ENCODE measurements around the gene GSE1. TPM values are rescaled to one million over a fixed set of nuclear protein-coding genes. Genes with fewer than 3 reads are reported as not detected.

Gene GSE1
- total and polyA plus RNA-seq, 2 of the 13 experiments (the other 11 are each of a cell fraction or from before 2014, with no cell fraction given): 16.1 to 31.2 TPM

- TF ChIP-seq, protein P1, sequence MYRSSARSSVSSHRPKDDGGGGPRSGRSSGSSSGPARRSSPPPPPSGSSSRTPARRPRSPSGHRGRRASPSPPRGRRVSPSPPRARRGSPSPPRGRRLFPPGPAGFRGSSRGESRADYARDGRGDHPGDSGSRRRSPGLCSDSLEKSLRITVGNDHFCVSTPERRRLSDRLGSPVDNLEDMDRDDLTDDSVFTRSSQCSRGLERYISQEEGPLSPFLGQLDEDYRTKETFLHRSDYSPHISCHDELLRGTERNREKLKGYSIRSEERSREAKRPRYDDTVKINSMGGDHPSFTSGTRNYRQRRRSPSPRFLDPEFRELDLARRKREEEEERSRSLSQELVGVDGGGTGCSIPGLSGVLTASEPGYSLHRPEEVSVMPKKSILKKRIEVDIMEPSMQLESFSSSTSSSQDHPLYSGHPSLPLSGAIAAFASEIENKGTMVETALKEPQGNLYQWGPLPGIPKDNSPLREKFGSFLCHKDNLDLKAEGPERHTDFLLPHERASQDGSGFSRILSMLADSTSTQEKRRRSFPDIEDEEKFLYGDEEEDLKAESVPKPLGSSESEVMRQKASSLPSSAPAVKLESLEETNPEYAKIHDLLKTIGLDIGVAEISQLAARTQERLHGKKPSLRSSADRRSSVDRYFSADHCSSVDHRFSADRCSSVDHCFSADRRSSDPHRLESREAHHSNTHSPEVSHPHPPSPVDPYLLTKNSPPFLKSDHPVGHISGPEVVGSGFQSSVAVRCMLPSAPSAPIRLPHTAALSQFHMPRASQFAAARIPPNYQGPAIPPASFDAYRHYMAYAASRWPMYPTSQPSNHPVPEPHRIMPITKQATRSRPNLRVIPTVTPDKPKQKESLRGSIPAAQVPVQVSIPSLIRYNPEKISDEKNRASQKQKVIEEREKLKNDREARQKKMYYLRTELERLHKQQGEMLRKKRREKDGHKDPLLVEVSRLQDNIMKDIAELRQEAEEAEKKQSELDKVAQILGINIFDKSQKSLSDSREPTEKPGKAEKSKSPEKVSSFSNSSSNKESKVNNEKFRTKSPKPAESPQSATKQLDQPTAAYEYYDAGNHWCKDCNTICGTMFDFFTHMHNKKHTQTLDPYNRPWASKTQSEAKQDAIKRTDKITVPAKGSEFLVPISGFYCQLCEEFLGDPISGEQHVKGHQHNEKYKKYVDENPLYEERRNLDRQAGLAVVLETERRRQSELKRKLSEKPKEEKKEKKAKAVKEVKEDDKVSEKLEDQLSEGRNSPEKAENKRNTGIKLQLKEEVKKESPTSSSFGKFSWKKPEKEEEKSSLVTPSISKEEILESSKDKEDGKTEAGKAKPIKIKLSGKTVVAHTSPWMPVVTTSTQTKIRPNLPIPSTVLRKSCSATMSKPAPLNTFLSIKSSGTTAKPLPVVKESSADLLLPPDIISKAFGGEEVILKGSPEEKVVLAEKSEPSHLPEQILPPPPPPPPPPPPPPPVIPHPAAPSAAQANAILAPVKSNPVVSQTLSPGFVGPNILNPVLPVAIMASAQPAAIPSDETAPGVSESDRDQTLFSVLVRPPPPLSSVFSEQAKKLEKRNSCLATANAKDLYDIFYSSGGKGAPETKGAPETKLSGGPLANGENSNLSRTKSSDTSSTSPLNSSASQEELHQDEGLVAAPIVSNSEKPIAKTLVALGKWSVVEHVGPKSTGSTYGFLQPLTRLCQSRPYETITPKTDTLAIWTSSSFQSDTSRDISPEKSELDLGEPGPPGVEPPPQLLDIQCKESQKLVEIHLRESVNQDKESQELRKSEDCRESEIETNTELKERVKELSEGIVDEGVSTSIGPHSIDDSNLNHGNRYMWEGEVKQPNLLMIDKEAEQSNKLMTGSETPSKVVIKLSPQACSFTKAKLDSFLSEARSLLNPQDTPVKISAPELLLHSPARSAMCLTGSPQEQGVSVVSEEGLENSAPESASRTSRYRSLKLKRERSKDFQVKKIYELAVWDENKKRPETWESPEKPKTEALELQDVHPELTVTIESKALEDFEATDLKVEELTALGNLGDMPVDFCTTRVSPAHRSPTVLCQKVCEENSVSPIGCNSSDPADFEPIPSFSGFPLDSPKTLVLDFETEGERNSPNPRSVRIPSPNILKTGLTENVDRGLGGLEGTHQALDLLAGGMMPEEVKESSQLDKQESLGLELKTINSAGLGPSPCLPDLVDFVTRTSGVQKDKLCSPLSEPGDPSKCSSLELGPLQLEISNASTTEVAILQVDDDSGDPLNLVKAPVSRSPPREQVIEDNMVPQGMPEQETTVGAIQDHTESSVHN (CRISPR knock-in tag; IDR thresholded peaks at IDR 0.05): no peak
- TF ChIP-seq IRX3 (CRISPR knock-in tag; IDR thresholded peaks at IDR 0.05; ENCODE audit: borderline replicate concordance, low read depth) (no peak), ZNF746 (CRISPR knock-in tag; IDR thresholded peaks at IDR 0.05) (peak; percentile 61), ZBTB38 (CRISPR knock-in tag; IDR thresholded peaks at IDR 0.05) (peak; percentile 60), MAZ (IDR thresholded peaks at IDR 0.05; ENCODE audit: borderline replicate concordance, low read depth, low read length) (peak; percentile 62; the same call in 1 of the 2 replicates), MAZ (CRISPR knock-in tag; IDR thresholded peaks at IDR 0.05; ENCODE audit: low read depth) (no peak; the same call in 1 of the 2 replicates), DNMT1 (CRISPR knock-in tag; IDR thresholded peaks at IDR 0.05) (peak; percentile 88), DMAP1 (CRISPR knock-in tag; IDR thresholded peaks at IDR 0.05) (peak; percentile 50; the same call in 1 of the 2 replicates), ZNF614 (CRISPR knock-in tag; IDR thresholded peaks at IDR 0.05; ENCODE audit: borderline replicate concordance) (no peak), TCF7L2 (IDR thresholded peaks at IDR 0.05; ENCODE audit: low read depth, low read length) (no peak), ZC3H4 (CRISPR knock-in tag; IDR thresholded peaks at IDR 0.05; ENCODE audit: borderline replicate concordance) (no peak), ZNF30 (CRISPR knock-in tag; IDR thresholded peaks at IDR 0.05) (no peak), ZFP37 (CRISPR knock-in tag; IDR thresholded peaks at IDR 0.05; ENCODE audit: borderline replicate concordance) (no peak)
- TF ChIP-seq, protein P2, sequence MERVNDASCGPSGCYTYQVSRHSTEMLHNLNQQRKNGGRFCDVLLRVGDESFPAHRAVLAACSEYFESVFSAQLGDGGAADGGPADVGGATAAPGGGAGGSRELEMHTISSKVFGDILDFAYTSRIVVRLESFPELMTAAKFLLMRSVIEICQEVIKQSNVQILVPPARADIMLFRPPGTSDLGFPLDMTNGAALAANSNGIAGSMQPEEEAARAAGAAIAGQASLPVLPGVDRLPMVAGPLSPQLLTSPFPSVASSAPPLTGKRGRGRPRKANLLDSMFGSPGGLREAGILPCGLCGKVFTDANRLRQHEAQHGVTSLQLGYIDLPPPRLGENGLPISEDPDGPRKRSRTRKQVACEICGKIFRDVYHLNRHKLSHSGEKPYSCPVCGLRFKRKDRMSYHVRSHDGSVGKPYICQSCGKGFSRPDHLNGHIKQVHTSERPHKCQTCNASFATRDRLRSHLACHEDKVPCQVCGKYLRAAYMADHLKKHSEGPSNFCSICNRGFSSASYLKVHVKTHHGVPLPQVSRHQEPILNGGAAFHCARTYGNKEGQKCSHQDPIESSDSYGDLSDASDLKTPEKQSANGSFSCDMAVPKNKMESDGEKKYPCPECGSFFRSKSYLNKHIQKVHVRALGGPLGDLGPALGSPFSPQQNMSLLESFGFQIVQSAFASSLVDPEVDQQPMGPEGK (CRISPR knock-in tag; IDR thresholded peaks at IDR 0.05): peak; percentile 75
- TF ChIP-seq, protein P3, sequence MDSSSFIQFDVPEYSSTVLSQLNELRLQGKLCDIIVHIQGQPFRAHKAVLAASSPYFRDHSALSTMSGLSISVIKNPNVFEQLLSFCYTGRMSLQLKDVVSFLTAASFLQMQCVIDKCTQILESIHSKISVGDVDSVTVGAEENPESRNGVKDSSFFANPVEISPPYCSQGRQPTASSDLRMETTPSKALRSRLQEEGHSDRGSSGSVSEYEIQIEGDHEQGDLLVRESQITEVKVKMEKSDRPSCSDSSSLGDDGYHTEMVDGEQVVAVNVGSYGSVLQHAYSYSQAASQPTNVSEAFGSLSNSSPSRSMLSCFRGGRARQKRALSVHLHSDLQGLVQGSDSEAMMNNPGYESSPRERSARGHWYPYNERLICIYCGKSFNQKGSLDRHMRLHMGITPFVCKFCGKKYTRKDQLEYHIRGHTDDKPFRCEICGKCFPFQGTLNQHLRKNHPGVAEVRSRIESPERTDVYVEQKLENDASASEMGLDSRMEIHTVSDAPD (CRISPR knock-in tag; IDR thresholded peaks at IDR 0.05): no peak
- TF ChIP-seq, protein P4, sequence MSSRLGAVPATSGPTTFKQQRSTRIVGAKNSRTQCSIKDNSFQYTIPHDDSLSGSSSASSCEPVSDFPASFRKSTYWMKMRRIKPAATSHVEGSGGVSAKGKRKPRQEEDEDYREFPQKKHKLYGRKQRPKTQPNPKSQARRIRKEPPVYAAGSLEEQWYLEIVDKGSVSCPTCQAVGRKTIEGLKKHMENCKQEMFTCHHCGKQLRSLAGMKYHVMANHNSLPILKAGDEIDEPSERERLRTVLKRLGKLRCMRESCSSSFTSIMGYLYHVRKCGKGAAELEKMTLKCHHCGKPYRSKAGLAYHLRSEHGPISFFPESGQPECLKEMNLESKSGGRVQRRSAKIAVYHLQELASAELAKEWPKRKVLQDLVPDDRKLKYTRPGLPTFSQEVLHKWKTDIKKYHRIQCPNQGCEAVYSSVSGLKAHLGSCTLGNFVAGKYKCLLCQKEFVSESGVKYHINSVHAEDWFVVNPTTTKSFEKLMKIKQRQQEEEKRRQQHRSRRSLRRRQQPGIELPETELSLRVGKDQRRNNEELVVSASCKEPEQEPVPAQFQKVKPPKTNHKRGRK (CRISPR knock-in tag; IDR thresholded peaks at IDR 0.05): no peak
Measured at GRCh38 chr16:85611444-85612190, 1.5 kb upstream of the GSE1 start (continued).
